Measurements from ENCODE around the gene TMEM61.
"Not testable (repeated sequence)": the region's sequence is repeated elsewhere in the genome, so short reads cannot be mapped to it uniquely, and the experiment has no call there.

TMEM61 gene

DNA sequence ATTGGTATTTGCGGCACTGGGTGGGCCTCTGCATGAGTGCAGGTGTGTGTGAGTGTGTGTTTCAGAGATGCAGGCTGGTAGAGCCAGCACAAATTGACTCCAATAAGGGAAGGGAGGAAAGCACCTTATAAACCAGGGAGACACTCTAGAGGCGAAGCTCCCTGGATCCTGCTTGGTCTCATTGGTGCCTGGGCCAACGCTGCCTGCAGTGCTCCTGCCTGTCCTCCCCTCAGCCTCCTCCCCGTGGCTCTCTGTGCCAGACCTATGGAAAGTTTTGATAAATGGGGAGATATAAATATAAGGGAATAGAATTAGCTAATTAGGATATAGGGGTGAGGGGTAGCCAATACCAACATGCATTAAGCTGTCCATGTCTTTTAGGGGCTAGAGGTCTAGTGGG is 20.9 kb downstream of the TMEM61 start:
- DNase-seq (ENCODE audit: low read depth) = no peak

DNA sequence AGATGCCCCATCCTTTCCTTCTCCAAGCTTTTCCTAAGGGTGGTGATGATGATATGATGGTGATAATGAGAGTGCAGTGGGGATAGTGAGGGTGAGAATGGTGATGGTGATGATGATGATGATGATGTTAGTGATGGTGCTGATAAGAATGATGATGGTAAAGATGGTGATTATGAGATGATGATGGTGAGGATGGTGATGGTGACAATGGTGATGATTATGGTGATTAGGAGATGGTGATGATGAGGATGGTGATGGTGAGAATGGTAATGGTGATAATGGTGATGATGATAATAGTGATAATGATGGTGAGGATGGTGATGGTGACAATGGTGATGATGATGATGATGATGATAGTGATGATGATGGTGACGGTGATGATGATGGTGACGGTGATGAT is 22.3 kb downstream of the TMEM61 start:
- DNase-seq (ENCODE audit: low read depth) = no peak

DNA sequence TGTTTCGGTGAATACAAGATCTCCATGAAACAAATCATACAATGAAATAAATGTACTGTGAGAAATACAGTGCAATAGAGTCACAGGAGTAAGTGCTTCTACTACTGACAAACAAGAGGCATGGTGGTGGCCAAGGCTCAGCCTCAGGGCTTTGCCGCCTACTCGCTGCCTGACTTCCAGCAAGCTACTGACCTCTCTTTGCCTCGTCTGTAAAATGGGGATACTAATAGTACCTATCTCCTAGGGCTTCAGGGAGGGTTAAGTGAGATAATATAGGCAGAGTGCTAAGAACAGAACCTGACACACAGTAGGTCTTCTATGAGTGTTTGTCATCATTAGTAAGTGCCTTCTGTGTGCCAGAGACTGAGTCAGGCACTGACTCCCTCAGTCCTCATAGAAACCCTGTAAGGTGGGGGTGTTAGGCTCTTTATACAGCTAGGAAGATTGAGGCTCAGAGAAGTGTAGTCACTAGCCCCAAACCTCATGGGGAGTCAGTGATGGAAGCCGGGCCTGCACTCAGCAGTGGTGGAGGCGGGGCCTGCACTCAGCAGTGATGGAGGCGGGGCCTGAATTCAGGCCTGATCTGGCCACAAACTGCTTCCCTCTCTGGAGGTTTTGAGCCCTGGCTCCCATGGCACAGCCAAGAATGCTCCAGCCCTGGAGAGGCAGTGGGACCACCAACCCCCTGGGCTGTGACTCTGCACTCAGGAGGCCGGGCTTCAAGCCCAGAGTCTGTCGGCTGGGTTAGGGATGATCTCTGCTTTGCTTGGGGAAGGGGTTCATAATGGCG is 25.1 kb downstream of the TMEM61 start:
- no peak for DNase-seq (ENCODE audit: low read depth)

DNA sequence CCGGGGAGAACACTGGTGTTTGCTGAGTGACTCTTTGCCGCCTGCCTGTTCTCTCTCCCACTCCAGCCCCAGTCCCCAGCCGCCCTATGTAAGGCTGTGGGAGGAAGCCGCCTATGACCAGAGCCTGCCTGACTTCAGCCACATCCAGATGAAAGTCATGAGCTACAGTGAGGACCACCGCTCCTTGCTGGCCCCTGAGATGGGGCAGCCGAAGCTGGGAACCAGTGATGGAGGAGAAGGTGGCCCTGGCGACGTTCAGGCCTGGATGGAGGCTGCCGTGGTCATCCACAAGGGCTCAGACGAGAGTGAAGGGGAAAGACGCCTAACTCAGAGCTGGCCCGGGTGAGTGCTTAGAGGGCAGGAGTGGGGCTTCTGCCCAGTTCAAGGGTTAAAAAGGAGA is 26.5 kb downstream of the TMEM61 start:
- DNase-seq (ENCODE audit: low read depth) = no peak

DNA sequence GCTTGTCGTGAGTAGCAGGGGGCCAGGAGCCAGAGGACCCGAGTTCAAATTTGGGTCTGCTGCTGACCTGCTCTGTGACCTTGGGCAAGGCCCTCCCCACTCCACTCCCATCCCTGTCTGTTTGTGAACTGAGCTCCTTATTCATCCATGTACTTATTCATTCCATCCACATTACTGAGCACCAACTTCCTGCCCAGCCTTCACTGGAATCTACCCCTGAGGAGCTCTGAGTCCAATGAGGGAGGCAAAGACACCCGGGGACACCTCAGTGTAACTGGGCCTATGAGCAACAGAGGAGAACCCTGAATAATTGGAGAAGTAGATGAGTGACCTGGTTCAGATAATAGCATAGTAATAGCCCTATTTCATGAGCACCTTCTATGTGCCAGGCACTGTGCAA is 27.2 kb downstream of the TMEM61 start:
- DNase-seq (ENCODE audit: low read depth) = no peak

DNA sequence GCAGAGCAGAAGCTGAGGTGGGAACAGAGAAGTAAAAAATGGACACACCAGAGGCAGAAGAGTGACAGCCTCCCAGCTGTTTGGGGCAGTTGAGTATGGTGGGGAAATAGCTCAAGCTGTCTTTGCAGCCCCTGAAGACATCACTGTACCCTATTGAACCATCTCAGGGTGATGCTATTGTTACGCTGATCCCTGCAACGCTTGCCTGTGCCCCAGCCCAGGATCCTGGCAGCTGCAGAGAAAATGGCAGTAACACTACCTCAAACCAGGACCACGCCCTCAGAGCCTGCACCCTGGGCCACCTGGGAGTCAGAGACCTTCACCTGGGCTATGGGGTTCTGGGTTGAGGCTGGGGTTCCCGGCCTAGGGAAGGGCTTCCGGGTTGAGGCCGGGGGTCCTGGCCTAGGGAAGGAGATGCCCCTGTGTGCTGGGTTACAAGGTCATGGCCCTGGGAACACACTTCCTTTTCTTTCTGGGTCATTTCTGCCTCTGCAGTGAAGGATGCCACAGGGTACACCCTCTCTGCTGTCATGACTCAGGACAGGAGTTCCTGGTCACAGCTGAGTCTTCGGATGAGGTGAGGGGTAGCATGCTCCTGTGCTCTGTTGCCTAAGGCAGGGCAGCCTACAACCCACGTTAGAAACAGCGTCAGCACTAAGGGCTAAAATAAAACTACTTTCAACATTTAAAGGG is 29.9 kb downstream of the TMEM61 start:
- no peak for DNase-seq (ENCODE audit: low read depth)

DNA sequence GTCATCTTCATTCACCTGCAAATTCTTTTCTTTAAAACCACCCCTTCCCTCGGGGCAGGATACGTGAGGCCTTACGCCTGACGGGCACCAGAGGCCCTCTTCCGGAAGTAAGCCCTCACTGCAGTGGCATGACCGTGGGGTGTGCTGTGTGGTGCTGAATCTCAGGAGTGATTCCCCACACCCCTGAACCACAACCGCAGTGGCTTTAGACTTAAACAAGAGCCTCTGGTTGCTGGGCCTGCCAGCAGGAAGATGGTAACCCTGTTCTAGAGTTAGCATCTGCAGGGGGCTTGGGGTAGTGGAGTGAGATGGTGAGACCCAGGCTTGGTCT is 30.4 kb downstream of the TMEM61 start:
- no peak for DNase-seq (ENCODE audit: low read depth)

DNA sequence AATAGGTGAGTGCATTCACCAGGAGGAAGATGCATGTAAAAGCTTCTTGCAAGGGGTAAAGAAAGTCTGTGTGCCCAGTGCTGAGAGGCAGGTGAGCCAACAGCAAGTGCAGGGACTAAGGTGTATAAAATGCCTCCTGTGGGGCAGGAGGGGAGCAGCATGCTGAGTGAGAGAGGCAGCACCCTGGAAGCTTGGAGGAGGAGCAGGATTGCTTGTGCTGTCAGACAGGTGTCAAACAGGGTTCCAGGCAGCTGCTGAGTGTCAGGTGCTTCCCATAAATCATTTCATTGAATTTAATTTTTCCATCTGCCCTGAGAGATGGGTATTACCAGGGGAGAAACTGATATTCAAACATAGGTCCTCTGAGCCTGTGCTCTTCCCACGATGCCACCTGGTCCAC is 32.2 kb downstream of the TMEM61 start:
- no peak for DNase-seq (ENCODE audit: low read depth)

DNA sequence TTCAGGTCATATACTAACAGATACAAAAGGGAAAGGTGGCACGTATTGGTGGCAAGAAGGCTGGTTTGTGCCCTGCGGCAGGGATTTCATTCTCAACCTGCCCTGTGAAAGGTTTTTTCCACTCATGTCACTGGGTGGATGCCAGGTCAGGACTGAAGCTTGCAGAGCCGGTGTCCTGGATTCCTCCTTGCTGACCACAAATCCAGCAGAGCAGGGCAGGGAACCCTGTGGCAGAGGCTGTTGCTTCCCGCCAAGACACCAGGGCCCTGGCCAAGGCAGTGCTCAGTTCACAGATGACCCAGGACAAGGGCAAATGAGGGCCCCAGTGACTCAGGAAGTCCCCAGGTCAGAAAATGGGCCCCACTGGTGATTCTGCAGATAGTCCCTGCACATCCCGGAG is 34.7 kb downstream of the TMEM61 start:
- no peak for DNase-seq (ENCODE audit: low read depth)

DNA sequence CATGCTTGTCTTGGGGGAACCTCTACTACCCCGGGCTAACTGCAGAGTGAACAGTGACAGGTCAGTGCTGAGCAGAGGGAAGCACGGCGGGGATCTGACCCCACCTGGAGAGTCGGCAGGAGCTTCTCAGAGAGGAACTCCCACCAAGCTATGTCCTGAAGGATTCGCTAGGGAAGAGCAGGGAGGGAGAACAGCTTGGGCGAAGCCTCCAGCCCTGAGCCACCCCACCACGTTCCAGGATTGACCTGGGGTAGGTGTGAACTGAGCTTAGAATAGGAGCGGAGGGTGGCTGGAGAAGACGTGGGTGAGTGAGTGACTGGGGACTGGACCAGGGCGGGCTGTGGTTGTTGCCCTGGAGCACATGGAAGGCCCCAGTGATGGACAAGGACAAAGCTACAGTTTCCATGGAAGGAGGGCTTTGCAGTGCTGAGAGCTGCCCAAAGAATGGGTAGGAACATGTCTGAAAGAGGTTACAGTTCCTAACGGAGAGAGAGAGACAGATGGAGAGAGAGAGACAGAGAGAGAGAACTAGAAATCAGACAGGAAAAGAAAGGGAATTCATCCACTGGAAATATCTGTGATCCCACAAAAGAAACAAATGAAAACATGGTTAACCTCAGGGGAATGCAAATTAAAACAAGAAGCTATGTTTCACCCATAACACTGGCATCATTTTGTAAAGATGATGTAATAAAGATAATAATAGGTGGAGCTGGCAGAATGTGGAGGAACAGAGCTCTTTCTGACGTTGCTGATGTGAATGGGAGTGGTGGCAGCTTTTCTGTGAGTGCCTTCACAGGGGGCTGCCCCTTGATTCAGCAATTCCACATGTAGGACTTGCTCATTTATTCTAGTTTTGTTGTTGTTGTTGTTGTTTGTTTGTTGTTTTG is 35.5 kb downstream of the TMEM61 start:
- no peak for DNase-seq (ENCODE audit: low read depth)

DNA sequence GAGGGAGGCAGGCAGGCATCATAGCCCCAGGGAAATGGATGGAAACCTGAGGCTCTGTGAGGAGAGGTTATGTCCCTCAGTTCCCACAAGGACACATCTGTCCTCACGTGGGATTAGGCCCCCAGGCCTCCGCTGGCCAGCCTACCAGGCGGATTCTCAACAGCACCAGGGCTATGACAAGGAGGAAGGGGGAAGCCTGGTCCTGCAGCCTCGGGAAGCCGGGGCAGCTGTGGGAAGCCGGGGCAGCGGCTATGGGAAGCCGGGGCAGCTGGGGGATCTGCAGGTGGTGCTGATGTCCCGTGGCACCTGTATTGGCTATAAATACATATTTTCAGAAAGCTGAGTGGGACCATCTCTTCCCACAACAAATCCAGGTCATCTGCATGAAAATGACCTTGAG is 38.0 kb downstream of the TMEM61 start:
- no peak for DNase-seq (ENCODE audit: low read depth)

DNA sequence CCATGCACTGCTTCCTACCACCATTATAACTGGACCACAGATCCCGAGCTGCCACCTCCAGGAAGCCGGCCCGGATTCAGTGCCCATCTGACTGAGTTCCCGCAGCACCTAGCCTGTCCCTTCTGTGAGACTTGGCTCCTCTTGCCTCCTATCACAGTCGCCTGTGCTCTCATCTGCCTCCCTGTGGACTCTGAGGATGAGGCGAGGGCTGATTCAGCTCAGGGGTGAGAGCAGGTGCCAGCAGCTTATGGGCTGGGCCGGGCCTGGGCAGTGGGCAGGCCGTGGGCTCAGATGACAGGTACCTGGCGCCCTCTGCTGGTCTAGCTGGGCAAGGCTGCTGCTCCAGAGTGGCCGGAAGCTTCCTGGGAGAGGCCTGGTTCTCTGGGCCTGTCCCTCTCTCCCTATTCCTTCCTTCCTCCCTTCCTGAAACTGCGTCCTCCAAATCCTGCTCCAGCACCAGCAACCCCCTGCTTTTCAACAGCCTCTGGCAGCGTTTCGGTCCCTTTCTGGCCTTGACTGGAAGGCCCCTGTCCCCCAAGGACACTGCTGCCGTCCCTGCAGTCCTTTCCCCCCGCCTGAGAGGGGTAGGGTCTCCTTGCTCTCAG is 41.6 kb downstream of the TMEM61 start:
- DNase-seq (ENCODE audit: low read depth) = peak; percentile 53

DNA sequence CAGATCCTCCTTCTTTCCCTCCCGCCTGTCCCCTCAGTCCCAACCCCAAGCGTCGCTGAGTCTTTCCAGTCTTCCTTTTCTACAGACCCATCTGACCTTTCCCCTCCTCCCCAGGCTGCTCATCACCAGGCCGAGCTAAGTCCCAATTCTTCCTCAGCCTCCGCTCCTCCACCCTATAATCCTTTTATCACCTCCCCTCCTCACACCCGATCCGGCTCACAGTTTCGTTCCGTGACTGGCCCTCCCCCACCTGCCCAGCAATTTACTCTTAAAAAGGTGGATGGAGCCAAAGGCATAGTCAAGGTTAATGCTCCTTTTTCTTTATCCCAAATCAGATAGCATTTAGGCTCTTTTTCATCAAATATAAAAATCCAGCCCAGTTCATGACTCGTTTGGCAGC is 43.7 kb downstream of the TMEM61 start:
- DNase-seq (ENCODE audit: low read depth) = not testable (repeated sequence)

DNA sequence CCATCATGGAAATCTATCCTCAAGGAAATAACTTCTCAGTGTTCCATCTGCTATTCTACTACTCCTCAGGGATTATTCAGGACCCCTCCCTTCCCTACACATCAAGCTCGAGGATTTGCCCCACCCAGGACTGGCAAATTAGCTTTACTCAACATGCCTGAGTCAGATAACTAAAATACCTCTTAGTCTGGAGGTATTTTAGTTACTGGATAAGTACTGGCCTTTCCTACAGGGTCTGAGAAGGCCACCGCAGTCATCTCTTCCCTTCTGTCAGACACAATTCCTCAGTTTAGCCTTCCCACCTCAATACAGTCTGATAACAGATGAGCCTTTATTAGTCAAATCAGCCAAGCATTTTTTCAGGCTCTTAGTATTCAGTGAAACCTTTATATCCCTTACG is 46.3 kb downstream of the TMEM61 start:
- DNase-seq (ENCODE audit: low read depth) = not testable (repeated sequence)

DNA sequence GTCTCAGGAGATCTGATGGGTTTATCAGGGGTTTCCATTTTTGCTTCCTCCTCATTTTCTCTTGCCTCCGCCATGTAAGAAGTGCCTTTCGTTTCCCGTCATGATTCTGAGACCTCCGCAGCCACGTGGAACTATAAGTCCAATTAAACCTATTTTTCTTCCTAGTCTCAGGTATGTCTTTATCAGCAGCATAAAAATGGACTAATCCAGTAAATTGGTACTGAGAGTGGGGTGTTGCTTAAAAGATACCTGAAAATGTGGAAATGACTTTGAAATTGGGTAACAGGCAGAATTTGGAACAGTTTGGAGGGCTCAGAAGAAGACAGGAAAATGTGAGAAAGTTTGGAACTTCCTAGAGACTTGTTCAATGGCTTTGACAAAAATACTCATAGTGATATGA is 50.7 kb downstream of the TMEM61 start:
- not testable (repeated sequence) for DNase-seq (ENCODE audit: low read depth)

DNA sequence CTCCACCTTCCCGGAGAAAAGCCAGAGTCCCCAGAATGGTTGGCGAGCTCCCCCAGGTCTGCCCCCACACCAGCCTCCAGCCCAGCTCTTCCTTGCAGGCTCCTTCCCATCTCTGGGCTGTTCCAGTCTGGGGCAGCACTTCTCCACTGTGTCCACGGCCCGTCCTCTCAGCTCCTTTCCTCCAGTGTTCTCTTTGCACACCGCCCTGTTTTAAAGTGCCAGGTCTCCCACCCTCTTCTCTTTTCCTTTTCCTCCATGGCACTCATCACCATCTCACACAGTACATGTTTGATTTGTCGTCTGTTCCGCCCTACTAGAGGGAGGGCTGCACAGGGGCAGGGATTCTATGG is 52.8 kb downstream of the TMEM61 start:
- DNase-seq (ENCODE audit: low read depth) = no peak

DNA sequence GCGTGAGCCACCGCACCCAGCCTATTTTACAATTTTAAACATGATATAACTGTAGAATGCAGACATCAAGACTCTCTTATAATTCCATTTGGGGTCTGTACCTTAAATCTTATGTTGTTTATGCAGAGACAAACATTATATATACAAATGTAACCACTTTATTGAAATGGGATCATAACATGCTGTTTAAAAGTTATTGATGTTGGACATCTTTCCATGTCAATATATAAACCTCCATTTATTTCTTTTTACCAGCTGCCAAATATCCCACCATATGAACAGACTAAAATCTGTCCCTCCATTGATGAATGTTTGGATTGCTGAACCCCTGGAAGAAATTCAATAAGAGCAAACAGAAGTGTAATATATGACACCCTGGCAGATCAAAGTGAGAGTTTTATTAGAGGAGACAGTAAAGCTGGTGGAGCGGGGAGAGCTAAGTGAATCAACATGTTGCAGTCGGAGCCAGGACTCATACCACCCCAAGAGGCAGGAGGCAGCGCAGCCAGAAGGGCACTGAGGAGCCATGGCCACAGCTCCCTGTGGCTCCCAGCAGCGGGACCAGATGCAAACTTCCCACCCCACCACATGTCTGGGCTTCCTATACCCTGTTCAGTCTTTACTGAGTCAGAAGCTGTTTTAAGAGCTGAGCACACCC is 54.2 kb downstream of the TMEM61 start:
- no peak for DNase-seq (ENCODE audit: low read depth)

DNA sequence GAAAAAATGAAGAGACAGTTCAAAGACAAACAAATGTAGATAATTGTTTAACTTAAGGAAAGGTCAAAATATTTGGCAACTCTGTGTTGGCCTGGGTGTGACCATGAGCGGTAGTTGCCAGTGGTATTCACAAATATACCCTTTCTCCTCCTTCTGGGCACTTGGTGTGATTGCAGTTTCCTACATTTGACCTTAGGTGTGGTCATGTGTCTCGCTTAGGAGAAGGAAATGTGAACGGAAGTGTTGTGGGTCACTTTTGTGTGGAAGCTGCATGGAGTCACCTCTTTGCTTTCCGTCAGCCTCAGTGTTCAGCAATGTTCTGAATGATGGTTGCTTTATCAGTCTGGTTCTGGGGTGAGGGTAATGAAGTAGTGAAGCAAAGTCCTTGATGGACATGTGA is 55.5 kb downstream of the TMEM61 start:
- DNase-seq (ENCODE audit: low read depth) = no peak

DNA sequence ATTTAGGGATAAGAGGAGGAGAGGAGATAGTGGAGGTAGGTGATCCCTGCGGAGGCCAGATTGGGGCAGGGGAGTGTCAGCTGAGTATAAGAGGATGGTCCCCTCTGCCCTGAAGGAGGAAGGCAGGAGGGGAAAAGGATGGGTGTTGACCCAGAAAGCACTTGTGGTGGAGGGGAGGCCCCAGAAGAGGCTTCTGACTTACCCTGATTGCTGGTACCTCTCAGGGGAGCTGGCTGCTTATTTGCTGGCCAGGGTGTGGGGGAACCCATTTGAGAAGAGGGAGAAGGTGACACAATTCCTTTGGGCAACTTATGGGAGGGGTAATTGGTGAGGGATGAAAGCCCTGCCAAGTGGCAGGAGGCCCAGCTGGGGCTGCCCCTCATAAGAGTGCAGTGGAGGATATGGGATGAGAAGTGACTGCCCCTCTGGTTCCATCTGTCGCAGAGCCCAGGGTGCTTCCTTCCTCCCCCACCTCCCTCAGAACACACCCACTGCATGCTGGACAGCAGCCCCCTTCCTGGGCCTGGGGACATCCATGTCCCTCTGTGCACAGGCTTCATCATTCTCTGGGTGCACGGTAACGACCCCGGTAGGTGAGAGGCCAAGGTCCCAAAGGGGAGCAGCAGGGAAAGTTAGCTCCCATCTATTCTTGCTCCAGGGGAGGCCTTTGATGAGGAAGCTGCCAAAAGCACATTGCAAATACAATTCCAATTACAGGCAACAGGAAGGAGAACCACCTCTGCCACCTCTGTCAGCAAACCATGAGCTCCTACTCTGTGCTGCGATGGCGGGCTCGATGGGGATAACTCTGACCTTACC is 57.5 kb downstream of the TMEM61 start:
- DNase-seq (ENCODE audit: low read depth) = no peak

DNA sequence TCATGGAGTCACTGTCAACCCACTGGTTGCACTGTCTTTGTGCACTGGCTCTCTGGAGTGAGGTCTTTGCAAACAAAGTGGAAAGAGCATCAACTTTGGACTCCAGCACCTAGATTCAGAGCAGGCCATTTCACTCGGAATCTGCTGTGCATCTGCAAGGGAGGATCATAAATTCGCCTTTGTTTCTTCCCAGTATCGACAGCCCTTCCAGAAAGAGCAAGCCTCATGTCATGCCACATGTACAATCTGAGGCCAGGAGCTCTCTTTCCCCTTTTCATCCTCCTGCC is 58.1 kb downstream of the TMEM61 start:
- DNase-seq (ENCODE audit: low read depth) = no peak

DNA sequence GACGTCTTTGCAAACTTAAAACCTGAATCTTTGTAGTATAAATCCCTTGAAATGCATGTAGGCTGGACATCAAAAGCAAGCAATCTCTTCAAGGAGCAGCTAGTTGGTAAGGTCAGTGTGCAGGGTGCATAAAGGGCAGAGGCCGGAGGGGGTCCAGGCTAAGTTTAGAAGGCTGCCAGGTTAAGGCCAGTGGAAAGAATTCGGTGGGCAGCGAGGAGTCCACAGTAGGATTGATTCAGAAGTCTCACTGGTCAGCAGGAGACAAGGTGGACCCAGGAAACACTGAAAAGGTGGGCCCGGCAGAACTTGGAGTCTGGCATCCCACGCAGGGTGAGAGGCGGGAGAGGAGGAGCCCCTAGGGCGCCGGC is 58.5 kb downstream of the TMEM61 start:
- DNase-seq (ENCODE audit: low read depth) = no peak

Measured in stimulated activated CD8-positive, alpha-beta memory T cell treated with anti-CD3 and anti-CD28 coated beads, Interleukin-4, amount 100 ng/mL, for 24 hours (primary cell).